ENCODE measurements around the gene GINS3.

Gene GINS3

DNA sequence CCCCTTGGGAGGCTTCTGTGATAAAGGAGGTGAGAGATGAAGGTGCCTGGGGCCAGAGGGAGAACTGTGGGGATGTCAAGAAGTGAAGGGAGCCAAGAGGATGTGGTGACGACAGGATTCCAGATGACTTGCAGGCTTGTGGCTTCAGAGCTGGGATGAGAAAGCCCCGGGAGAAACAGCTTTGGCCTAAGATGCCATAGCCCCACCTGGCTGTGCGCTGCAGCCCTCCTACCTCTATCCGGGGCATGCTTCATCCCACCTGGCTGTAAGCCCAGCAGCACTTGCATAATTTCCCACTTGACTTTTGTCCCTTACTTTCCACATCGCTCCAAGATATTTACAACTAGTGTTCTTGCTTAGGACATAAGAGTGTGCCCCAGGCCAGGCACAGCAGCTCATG lies 29.3 kb downstream of the GINS3 start:
- ChIA-PET CTCF (interaction anchor here (0.5 kb wide), 1 partner anchor 393 kb away, joined by 4 read pairs; no protein-coding TSS in a partner anchor), POLR2A (ENCODE audit: low non-redundant PET) (no interaction called here)
- no peak for DNase-seq (ENCODE audit: low spot score)
- TF ChIP-seq, protein P1, sequence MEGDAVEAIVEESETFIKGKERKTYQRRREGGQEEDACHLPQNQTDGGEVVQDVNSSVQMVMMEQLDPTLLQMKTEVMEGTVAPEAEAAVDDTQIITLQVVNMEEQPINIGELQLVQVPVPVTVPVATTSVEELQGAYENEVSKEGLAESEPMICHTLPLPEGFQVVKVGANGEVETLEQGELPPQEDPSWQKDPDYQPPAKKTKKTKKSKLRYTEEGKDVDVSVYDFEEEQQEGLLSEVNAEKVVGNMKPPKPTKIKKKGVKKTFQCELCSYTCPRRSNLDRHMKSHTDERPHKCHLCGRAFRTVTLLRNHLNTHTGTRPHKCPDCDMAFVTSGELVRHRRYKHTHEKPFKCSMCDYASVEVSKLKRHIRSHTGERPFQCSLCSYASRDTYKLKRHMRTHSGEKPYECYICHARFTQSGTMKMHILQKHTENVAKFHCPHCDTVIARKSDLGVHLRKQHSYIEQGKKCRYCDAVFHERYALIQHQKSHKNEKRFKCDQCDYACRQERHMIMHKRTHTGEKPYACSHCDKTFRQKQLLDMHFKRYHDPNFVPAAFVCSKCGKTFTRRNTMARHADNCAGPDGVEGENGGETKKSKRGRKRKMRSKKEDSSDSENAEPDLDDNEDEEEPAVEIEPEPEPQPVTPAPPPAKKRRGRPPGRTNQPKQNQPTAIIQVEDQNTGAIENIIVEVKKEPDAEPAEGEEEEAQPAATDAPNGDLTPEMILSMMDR (conservative IDR thresholded peaks at IDR 0.05; ENCODE audit: low read depth) = no peak
- H3K27ac ChIP-seq = peak overlapping the region; percentile 23; the same call in 1 of the 2 replicates

DNA sequence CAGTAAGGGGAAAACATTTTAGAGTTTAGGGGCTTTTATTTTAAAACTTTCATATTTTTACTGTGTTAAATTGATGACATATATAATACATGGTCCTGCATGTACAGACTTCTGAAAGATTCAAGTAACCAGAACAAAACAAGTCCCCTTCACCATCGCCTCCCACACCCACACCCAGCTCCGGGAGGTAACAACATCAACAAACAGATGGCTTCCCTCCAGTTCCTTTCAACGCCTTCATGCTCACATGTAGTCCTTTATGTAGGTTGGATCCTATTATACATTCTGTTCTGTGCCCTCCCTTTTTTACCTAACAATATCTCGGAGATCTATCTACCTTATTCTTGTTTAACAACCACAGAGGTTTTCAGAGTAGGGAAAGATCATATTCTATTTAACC lies 30.5 kb downstream of the GINS3 start:
- ChIA-PET CTCF (interaction anchor here (0.6 kb wide), 1 partner anchor 54 kb away, joined by 3 read pairs; no protein-coding TSS in a partner anchor), POLR2A (ENCODE audit: low non-redundant PET) (no interaction called here)
- TF ChIP-seq, protein P1 (conservative IDR thresholded peaks at IDR 0.05; ENCODE audit: low read depth) = no peak
- no peak overlapping the region for H3K27ac ChIP-seq
- DNase-seq (ENCODE audit: low spot score) = no peak

DNA sequence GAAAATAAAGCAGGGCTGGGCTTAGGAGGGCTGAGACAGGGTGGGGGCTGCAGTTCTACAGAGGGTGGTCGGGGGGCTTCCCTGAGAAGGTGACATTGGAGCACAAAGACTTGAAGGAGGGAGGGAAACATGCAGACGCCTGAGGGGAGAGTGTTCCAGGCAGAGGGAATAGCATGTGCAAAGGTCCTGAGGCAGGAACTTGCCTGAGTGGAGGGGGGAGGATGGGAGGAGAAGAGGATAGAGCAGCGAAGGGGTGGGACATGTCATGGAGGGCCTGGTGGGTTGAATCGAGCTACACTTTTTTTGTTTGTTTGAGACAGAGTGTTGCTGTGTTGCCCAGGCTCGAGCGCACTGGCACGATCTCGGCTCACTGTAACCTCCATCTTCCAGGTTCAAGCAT lies 33.0 kb downstream of the GINS3 start:
- CTCF ChIA-PET = no interaction called here
- POLR2A ChIA-PET (ENCODE audit: low non-redundant PET) = no interaction called here
- TF ChIP-seq, protein P1 (conservative IDR thresholded peaks at IDR 0.05; ENCODE audit: low read depth) = no peak

DNA sequence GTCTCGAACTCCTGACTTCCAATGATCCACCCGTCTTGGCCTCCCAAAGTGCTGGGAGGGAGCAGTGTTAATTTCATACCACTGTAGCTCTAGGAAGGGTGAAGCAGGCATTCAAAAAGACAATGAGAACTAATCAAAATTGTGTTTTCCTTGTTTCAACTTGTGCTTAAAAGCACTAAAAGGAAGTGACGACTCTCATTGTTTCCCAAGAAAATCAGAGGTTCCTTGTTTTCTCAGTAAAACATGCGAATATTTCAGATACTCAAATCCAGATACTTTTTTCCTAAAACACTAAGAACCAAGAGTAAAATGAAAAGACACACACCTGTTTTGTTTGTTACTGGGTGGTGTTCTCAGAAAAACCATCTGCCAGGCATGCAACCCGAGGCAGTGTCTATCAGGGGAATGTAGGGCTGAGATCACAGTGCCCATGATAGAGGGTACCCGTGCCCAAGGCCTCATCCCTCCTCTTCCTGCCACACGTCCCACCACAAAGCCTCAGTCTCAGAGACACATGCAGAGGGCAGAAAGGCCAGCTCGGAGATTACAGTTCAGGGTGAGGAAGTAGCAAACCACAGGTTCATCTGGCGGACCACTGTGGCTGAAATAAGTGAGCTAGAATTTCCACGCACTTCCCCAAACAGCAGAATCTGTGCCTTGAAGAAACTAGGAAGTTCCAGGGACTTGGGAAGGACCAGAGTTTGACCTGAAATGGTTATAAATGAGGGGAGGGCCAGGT lies 33.7 kb downstream of the GINS3 start:
- POLR2A ChIA-PET (ENCODE audit: low non-redundant PET) = no interaction called here

More for the DNA sequence above, 33.0 kb downstream of the GINS3 start:
- no peak overlapping the region for H3K27ac ChIP-seq
- no peak for DNase-seq (ENCODE audit: low spot score)

DNA sequence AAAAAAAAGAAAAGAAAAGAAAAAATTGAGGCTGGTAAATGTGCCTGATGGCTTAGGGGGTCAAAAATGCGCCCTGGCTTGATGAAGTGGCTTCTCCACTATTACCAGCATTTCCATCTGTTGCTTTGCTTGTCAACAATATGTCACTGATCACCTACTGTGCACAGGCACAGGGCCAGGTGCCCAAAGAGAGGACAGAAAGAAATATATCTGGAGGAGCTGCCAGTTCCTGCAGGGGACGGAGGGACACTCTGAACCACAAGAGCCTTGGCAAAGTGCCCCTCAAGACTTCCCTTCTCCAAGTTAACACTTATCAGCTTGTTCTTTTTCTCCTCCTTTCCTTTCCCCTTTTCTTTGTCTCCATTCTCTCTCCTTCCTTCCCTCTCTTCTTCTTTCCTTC lies 34.7 kb downstream of the GINS3 start:
- no peak overlapping the region for H3K27ac ChIP-seq
- TF ChIP-seq, protein P1 (conservative IDR thresholded peaks at IDR 0.05; ENCODE audit: low read depth) = no peak
- no peak for DNase-seq (ENCODE audit: low spot score)
- ChIA-PET CTCF (no interaction called here), POLR2A (ENCODE audit: low non-redundant PET) (no interaction called here)

More for the DNA sequence above, 33.7 kb downstream of the GINS3 start:
- TF ChIP-seq, protein P1 (conservative IDR thresholded peaks at IDR 0.05; ENCODE audit: low read depth) = no peak
- DNase-seq (ENCODE audit: low spot score) = no peak
- CTCF ChIA-PET = interaction anchor here (0.5 kb wide), 1 partner anchor 563 kb away, joined by 4 read pairs; no protein-coding TSS in a partner anchor
- H3K27ac ChIP-seq = no peak overlapping the region

DNA sequence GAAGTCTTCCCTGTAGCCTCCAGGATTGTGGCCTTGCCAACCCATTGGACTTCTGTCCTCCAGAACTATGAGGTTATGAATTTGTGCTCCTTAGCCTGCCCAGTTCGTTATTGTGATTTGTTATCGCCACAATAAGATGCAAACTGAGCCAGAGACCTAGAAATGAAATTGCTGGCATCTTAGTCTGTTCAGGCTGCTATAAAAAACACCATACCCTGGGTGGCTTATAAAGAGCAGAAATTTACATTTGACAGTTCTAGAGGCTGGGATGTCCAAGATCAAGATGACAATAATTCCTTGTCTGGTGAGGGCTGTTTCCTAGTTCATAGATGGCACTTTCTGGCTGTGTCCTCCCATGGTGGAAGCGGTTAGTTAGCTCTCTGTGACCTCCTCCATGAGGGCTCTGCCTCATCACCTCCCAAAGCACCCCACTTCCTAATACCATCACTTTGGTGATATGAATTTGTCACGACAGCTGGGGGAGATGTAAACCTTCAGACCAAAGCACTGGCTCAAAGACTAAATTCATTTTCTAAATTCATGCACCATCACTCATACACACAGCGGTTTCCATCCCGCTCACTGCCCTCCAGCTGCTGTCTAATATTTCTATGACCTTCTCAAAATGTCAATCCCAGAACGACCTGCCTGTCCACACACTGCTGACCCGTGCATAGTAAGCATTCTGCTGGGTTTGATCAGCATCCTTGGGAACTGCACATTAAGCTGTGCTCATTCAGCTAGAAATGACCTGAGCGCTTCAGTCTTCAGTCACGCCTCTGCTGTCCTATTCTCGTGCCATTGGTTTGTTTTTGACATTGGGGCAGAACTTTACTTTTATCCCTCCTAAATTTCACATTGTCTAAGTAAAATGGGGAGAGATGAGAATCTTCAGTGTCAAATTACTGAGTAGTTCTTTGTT lies 36.6 kb downstream of the GINS3 start:
- no peak for DNase-seq (ENCODE audit: low spot score)
- TF ChIP-seq, protein P1 (conservative IDR thresholded peaks at IDR 0.05; ENCODE audit: low read depth) = no peak
- CTCF ChIA-PET = interaction anchor here (0.7 kb wide), 1 partner anchor 1006 kb away, joined by 3 read pairs; no protein-coding TSS in a partner anchor
- H3K27ac ChIP-seq = no peak overlapping the region
- POLR2A ChIA-PET (ENCODE audit: low non-redundant PET) = no interaction called here
